Esophagus squamous epithelium (tissue), 5 donors: ENCODE results near the gene KRTAP10-2. TPM values are rescaled to one million over a fixed set of nuclear protein-coding genes. Genes with fewer than 3 reads are reported as not detected.
"Not testable (repeated sequence)": the region's sequence is repeated elsewhere in the genome, so short reads cannot be mapped to it uniquely, and the experiment has no call there.

Experiments used
- DNase-seq: peaks from one replicate; lab custom pipeline; 2025; lab: John Stamatoyannopoulos, UW
- H3K27ac ChIP-seq, 4 donors: fragments of 200-600 bp; sonication (generic); one replicate each; pipeline ENCODE4 v1.5.1; 2016 to 2019; ENCODE audit warnings: mild to moderate bottlenecking in 1 of 4
- H3K27me3 ChIP-seq, 4 donors: fragments of 200-600 bp; sonication (generic); 1 replicate in 3 of 4; 2 replicates in 1 of 4; pipeline versions ENCODE4 v1.5.1 to v1.6.0; 2017 to 2021; ENCODE audit warnings: antibody characterized with exemption in 1 of 4
- H3K36me3 ChIP-seq, 3 donors: fragments of 200-600 bp; sonication (generic); one replicate each; pipeline ENCODE4 v1.5.1; 2016 to 2019
- H3K4me1 ChIP-seq, 3 donors: fragments of 200-600 bp; sonication (generic); one replicate each; pipeline ENCODE4 v1.5.1; 2017 to 2019
- H3K4me3 ChIP-seq, 4 donors: fragments of 200-600 bp; sonication (generic); 1 replicate in 3 of 4; 2 replicates in 1 of 4; pipeline ENCODE4 v1.5.1; 2016 to 2019; ENCODE audit warnings: mild to moderate bottlenecking in 2 of 4, moderate library complexity in 1 of 4
- H3K9me3 ChIP-seq, 3 donors: fragments of 200-600 bp; sonication (generic); one replicate each; pipeline ENCODE4 v1.5.1; 2016 to 2019
- POLR2A ChIP-seq, 4 donors: fragments of 450-650 bp; IDR thresholded peaks; one replicate each; pipeline ENCODE4 v1.6.1; 2017; ENCODE audit warnings: antibody characterized with exemption in 4 of 4, mild to moderate bottlenecking in 4 of 4, moderate library complexity in 3 of 4
- WGBS, 2 donors: methylation state at CpG; one replicate each; pipeline ENCODE4 v1.1.5; 2018; 5-methylcytosine and 5-hydroxymethylcytosine counted together
- intact Hi-C: fragments of 100-400 bp; cut with DNase I; formaldehyde crosslinking; loops from one replicate; pipeline ENCODE4 v1.15.0; 2022
- total RNA-seq, 4 donors: library from RNA; depleted of rRNA; stranded (reverse); fragments of >200 nt; gene quantifications; one replicate each; pipeline ENCODE4 v1.1.0, GENCODE V29; 2016
- TF ChIP-seq, protein P1 (sequence below), 6 experiments: fragments of 450-650 bp in 4 of 6; fragments of 200-600 bp in 2 of 6; sonication (generic) in 2 of 6; IDR thresholded peaks; one replicate each; pipeline ENCODE4 v1.5.1; 2016 to 2019; ENCODE audit warnings: antibody characterized with exemption in 6 of 6, mild to moderate bottlenecking in 4 of 6, moderate library complexity in 4 of 6
- donor health status: DM: yes; HTN: yes; CAD: no.

The KRTAP10-2 gene
- total RNA-seq, 4 donors from 2014 or later = not detected

DNA sequence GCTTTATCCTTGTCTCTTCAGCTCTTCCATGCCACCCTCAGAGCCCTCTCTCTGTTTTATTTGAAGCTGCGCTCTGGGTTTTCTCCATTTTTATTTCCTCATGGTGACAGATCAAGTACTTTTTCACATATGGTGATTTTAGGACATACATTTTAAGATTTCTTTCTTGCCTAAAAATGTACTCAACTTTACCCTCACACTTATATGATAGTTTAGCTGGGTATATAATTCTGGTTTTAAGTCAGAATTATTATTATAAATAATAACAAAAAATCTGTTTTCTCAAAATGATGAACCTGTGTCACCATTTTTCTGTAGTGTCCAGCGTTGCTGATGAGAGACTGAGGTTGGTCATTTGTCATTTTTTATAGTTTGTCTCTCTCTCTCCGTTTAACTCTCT is 29.9 kb upstream of the KRTAP10-2 start:
- peaks cover 0 to 60% (median 1%) of the 10 kb centered on the region in 4 donors for H3K27me3 ChIP-seq
- no peak overlapping the region for H3K4me3 ChIP-seq
- no peaks in the 10 kb centered on the region for H3K4me1 ChIP-seq
- intact Hi-C loops = no loop called here
- no peaks in the 10 kb centered on the region for H3K36me3 ChIP-seq
- H3K27ac ChIP-seq = no peak overlapping the region
- TF ChIP-seq POLR2A (IDR thresholded peaks at IDR 0.05) = no peak
- 72 to 87% methylated on average over 3 of the region's 3 CpGs for whole genome bisulfite sequencing, 2 donors
- peaks cover 0 to 39% (median 18%) of the 10 kb centered on the region in 3 donors for H3K9me3 ChIP-seq
- DNase-seq = no peak

DNA sequence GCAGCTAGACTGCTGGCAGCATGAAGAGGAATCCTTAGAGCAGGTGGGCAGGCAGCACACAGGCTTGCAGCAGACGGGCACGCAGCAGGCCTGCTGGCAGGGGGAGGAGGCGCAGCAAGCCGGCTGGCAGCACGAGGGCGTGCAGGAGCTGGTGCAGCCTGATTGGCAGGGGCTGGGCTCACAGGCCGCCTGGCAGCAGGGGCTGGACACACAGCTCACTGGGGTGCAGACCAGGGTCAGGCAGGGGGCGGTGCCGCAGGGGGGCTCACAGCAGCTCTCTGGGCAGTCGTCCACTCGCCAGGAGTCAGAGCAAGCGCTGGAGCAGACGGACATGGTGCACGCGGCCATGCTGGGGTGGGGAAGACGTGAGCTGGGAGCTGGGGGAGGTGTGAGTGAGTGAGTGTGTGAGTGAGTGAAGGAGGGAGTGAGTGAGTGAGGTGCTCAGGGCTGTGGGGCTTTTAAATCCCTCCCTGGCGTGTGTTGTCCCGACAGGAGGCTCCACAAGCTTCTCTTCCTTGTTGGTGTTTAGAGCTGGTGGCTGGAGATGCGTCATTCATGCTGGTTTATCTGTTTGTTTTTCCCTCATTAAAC is 29.0 kb upstream of the KRTAP10-2 start, which contains the start of gene KRTAP10-5:
TSS of gene KRTAP10-5 (minus strand) at position 374 of the 591 bp plus-strand sequence. CDS start at position 348, 26 bp downstream.
- H3K36me3 ChIP-seq, H3K4me3 ChIP-seq, H3K4me1 ChIP-seq, H3K27ac ChIP-seq, DNase-seq, intact Hi-C loops: not testable (repeated sequence)
- Histone ChIP-seq H3K27me3 (peaks cover 0 to 52% (median 0%) of the 10 kb centered on the region in 4 donors), H3K9me3 (peaks cover 0 to 33% (median 18%) of the 10 kb centered on the region in 3 donors)
- 31 to 36% methylated on average over 11 to 14 of the region's 19 CpGs for WGBS, 2 donors

DNA sequence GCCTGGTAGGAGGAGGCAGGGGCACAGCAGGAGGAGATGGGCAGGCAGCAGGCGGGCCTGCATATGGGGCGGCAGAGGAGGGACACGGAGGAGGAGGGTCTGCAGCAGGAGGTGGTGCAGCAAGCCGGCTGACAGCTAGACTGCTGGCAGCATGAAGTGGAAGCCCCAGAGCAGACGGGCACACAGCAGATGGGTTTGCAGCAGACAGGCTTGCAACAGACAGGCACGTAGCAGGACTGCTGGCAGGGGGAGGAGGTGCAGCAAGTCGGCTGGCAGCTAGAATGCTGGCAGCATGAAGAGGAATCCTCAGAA is 28.5 kb upstream of the KRTAP10-2 start:
- WGBS, 2 donors = 55 to 81% methylated on average over 3 to 7 of the region's 7 CpGs
- no peak overlapping the region for H3K4me3 ChIP-seq
- peaks cover 0 to 33% (median 18%) of the 10 kb centered on the region in 3 donors for H3K9me3 ChIP-seq
- no peaks in the 10 kb centered on the region for H3K36me3 ChIP-seq
- peaks cover 0 to 48% (median 0%) of the 10 kb centered on the region in 4 donors for H3K27me3 ChIP-seq
- no peak overlapping the region for H3K27ac ChIP-seq
- H3K4me1 ChIP-seq = peaks cover 0 to 1% (median 0%) of the 10 kb centered on the region in 3 donors
- TF ChIP-seq, protein P1, sequence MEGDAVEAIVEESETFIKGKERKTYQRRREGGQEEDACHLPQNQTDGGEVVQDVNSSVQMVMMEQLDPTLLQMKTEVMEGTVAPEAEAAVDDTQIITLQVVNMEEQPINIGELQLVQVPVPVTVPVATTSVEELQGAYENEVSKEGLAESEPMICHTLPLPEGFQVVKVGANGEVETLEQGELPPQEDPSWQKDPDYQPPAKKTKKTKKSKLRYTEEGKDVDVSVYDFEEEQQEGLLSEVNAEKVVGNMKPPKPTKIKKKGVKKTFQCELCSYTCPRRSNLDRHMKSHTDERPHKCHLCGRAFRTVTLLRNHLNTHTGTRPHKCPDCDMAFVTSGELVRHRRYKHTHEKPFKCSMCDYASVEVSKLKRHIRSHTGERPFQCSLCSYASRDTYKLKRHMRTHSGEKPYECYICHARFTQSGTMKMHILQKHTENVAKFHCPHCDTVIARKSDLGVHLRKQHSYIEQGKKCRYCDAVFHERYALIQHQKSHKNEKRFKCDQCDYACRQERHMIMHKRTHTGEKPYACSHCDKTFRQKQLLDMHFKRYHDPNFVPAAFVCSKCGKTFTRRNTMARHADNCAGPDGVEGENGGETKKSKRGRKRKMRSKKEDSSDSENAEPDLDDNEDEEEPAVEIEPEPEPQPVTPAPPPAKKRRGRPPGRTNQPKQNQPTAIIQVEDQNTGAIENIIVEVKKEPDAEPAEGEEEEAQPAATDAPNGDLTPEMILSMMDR (IDR thresholded peaks at IDR 0.05) = no peak
- TF ChIP-seq POLR2A (IDR thresholded peaks at IDR 0.05) = no peak
- no peak for DNase-seq
- intact Hi-C loops = no loop called here

DNA sequence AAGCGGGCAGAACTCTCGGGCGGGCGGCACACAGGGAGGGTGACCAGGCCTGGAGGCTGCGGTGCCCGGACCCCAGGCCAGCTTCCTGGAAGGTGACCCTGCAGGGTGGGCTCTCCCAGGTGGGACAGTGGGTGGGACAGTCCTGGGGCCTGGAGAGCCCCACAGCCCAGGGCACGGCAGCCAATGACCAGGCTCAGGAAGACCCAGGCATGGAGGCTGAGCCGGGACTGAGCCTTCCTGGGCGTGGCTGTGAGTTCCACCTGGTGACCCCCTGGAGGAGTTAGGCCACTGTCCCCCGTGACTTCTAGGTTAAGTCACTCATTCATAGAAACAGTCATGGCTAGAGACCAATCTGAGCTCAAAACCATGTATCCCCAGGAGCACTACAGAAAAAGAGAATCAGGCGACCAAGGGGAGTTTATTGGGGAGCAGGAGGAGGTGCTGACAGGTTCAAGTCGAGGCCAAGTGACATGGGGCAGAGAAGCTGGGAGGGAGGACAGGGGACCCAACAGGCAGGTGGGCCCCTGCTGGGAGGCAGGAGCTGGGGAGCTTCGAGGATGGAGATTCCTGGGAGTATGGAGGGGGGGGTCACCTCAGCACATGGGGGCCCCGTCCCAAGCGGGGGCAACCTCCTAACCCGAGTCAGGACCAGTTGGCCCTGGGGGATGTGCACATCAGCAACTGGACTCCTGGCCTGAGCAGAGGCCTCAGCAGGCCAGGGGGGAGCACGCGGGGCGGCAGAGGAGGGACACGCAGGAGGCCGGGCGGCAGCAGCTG is 27.9 kb upstream of the KRTAP10-2 start:
- no peak overlapping the region for H3K4me3 ChIP-seq
- H3K4me1 ChIP-seq = peaks cover 0 to 7% (median 0%) of the 10 kb centered on the region in 3 donors
- no peak for DNase-seq
- TF ChIP-seq, protein P1 (IDR thresholded peaks at IDR 0.05) = no peak
- TF ChIP-seq POLR2A (IDR thresholded peaks at IDR 0.05) = no peak
- WGBS, 2 donors = 36 to 77% methylated on average over 2 to 9 of the region's 22 CpGs
- H3K27me3 ChIP-seq = peaks cover 0 to 48% (median 0%) of the 10 kb centered on the region in 4 donors
- no peak overlapping the region for H3K27ac ChIP-seq
- intact Hi-C loops = no loop called here
- H3K36me3 ChIP-seq = no peaks in the 10 kb centered on the region
- peaks cover 0 to 33% (median 18%) of the 10 kb centered on the region in 3 donors for H3K9me3 ChIP-seq

DNA sequence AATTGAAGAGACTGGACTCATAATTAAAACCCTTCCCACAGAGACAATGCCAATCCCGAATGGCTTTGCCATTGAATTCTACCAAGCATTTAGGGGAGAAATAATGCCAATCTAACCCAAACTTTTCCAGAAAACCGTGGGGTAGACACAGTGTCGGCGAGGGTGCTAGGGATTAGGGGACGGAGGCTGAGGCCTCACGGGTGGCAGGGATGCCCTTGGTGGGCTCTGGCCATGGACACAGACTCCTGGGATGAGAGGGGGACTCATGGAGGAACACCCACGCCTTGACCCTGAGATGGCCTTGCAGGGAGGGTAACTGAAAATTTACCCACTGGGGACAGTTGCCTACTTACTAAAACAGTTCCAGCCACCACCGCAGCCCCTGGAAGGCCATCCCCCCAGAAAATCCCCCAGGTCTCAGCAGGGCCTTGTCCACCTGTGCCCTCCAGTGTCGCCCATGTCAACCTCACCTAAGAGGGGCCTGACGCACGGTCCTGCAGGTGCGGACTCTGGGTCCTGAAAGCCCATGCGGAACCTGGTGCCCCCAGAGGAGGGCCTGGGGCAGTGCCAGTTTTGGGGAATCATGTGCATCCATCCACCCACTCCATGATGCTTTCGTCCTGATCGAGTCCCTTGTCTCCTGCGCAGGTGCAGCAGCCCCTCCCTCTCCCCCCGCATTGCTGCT is 27.2 kb upstream of the KRTAP10-2 start:
- Histone ChIP-seq H3K27ac (no peak overlapping the region), H3K4me1 (peaks cover 0 to 12% (median 0%) of the 10 kb centered on the region in 3 donors), H3K4me3 (no peak overlapping the region), H3K36me3 (no peaks in the 10 kb centered on the region), H3K9me3 (peaks cover 0 to 33% (median 18%) of the 10 kb centered on the region in 3 donors), H3K27me3 (peaks cover 0 to 49% (median 0%) of the 10 kb centered on the region in 4 donors)
- no peak for DNase-seq
- TF ChIP-seq, protein P1 (IDR thresholded peaks at IDR 0.05) = no peak
- TF ChIP-seq POLR2A (IDR thresholded peaks at IDR 0.05) = no peak
- intact Hi-C loops = no loop called here
- 83 to 90% methylated on average over 7 to 8 of the region's 17 CpGs for WGBS, 2 donors
